GM18858 (cell line): ENCODE results near the gene TMEM41B.

Experiments used
- ATAC-seq: cut with Tn5 transposase; IDR thresholded peaks from one replicate; pipeline ENCODE4 v1.9.1; 2021; ENCODE audit not compliant: unreplicated experiment

Gene TMEM41B

GRCh38 chr11:9310485-9311090 lies 3.8 kb downstream of the TMEM41B start:
- no peak for ATAC-seq

GRCh38 chr11:9304178-9304577 lies 10.2 kb downstream of the TMEM41B start:
- no peak for ATAC-seq

- ATAC-seq = no peak
These were observed 11.9 kb downstream of the TMEM41B start for GRCh38 chr11:9302448-9302847.

GRCh38 chr11:9301720-9302119 lies 12.7 kb downstream of the TMEM41B start:
- ATAC-seq = no peak

- ATAC-seq = no peak
These were observed 20.7 kb downstream of the TMEM41B start for GRCh38 chr11:9293646-9294045.

GRCh38 chr11:9285850-9286587 lies 28.4 kb downstream of the TMEM41B start:
- ATAC-seq = no peak

- peak; percentile 92 for ATAC-seq
These were observed 33.6 kb downstream of the TMEM41B start for GRCh38 chr11:9280655-9281301.

- ATAC-seq = no peak
These were observed 37.2 kb downstream of the TMEM41B start for GRCh38 chr11:9277176-9277575.

GRCh38 chr11:9276571-9276970 lies 37.8 kb downstream of the TMEM41B start:
- no peak for ATAC-seq

GRCh38 chr11:9274499-9275258 lies 39.7 kb downstream of the TMEM41B start:
- no peak for ATAC-seq

GRCh38 chr11:9273376-9274336 lies 40.7 kb downstream of the TMEM41B start:
- ATAC-seq = no peak

GRCh38 chr11:9269492-9270013 lies 44.8 kb downstream of the TMEM41B start:
- no peak for ATAC-seq

- ATAC-seq = no peak
These were observed 46.7 kb downstream of the TMEM41B start for GRCh38 chr11:9267680-9268079.

- ATAC-seq = no peak
These were observed 47.5 kb downstream of the TMEM41B start for GRCh38 chr11:9266926-9267325.

GRCh38 chr11:9266132-9266736 lies 48.2 kb downstream of the TMEM41B start:
- no peak for ATAC-seq

- no peak for ATAC-seq
These were observed 48.9 kb downstream of the TMEM41B start, which contains the start of gene DENND5A for GRCh38 chr11:9265211-9266131. DENND5A (minus strand) TSS chr11:9265350; CDS start chr11:9265069, 281 bp downstream.

- no peak for ATAC-seq
These were observed 49.8 kb downstream of the TMEM41B start for GRCh38 chr11:9264316-9265210.
